ENCODE data around the gene ITGAE. TPM values are rescaled to one million over a fixed set of nuclear protein-coding genes. Genes with fewer than 3 reads are reported as not detected.

ITGAE gene
- total RNA-seq, 4 donors from 2014 or later: 8.3 to 13.9 (median 9.6) TPM

DNA sequence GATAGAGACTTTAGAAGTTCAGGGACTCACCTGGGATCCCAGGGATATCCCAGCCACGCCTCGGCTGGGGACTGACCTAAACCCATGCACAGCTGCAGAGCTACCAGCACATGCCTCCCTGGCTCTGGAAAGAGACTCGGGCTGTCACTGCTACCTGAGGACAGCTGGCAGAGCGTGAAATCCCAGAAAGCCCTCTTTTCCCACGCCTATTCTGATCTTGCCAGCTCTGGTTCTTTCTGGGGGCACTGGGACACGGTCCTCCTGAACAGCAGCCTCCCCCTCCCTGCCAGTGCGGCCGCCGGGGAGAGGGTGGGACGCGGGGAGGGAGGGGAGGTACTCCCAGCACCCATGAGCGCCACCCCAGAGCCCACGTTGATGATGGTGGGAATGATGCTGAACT is 115.8 kb downstream of the ITGAE start:
- TF ChIP-seq, protein P1, sequence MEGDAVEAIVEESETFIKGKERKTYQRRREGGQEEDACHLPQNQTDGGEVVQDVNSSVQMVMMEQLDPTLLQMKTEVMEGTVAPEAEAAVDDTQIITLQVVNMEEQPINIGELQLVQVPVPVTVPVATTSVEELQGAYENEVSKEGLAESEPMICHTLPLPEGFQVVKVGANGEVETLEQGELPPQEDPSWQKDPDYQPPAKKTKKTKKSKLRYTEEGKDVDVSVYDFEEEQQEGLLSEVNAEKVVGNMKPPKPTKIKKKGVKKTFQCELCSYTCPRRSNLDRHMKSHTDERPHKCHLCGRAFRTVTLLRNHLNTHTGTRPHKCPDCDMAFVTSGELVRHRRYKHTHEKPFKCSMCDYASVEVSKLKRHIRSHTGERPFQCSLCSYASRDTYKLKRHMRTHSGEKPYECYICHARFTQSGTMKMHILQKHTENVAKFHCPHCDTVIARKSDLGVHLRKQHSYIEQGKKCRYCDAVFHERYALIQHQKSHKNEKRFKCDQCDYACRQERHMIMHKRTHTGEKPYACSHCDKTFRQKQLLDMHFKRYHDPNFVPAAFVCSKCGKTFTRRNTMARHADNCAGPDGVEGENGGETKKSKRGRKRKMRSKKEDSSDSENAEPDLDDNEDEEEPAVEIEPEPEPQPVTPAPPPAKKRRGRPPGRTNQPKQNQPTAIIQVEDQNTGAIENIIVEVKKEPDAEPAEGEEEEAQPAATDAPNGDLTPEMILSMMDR (IDR thresholded peaks at IDR 0.05): no peak
- TF ChIP-seq POLR2A (IDR thresholded peaks at IDR 0.05): no peak
- DNase-seq (ENCODE audit: low spot score in 2 of 2): no peak
- 17 to 21% methylated on average over 13 of the region's 13 CpGs for WGBS, 2 donors
- no peak overlapping the region for H3K4me3 ChIP-seq (ENCODE audit: low read depth, poor library complexity, severe bottlenecking)
- intact Hi-C loops (cut with DNase I; ENCODE audit: low total_unique reads): no loop called here

DNA sequence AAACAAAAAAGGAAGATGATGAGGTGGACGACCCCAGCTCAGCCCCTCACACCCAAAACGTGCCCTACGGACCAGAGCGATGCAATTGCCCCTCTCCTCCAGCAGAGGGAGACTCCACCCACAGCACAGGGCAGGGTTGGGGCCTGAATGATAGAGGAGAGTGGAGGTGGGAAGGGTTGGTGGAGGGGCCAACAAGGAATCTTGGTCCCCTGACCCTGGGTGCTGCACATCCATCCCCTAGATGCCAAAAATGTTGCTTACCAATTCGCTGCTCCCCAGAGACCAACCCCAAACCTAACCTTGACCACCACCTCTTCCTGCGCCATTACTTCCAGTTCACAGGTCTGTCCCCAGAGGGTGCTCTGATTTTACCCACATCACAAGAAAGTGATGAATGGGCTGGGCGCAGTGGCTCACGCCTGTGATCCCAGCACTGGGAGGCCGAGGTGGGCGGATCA is 117.9 kb downstream of the ITGAE start:
- H3K4me3 ChIP-seq (ENCODE audit: low read depth, poor library complexity, severe bottlenecking): no peak overlapping the region
- WGBS, 2 donors: 34 to 43% methylated on average over 10 of the region's 10 CpGs
- no peak for DNase-seq (ENCODE audit: low spot score in 2 of 2)
- intact Hi-C loops (cut with DNase I; ENCODE audit: low total_unique reads): no loop called here
- no peak for TF ChIP-seq POLR2A (IDR thresholded peaks at IDR 0.05)
- TF ChIP-seq, protein P1 (IDR thresholded peaks at IDR 0.05): peak in 1 of 3 donors; percentile 27

DNA sequence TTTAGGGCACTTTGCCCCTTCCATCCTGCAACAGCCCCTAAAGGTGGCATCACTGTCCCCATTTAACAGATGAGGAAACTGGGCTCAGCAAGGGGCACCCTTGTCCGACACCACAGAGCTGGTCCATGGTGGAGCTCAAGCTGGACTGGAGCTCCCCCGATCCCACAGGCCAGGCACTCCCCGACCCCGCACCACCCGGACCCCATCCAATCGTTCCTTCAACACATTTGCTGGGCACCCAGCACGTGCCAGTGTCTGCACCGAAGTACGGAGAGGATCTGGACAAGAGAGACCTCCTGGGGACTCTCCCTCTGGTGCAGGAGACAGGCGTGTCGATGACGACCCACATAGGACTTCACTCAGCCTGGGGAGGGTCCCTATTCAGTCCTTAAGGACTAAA is 119.0 kb downstream of the ITGAE start:
- no peak for DNase-seq (ENCODE audit: low spot score in 2 of 2)
- no peak overlapping the region for H3K4me3 ChIP-seq (ENCODE audit: low read depth, poor library complexity, severe bottlenecking)
- intact Hi-C loops (cut with DNase I; ENCODE audit: low total_unique reads): no loop called here
- 87 to 88% methylated on average over 12 of the region's 12 CpGs for WGBS, 2 donors
- TF ChIP-seq, protein P1 (IDR thresholded peaks at IDR 0.05): no peak
- no peak for TF ChIP-seq POLR2A (IDR thresholded peaks at IDR 0.05)

DNA sequence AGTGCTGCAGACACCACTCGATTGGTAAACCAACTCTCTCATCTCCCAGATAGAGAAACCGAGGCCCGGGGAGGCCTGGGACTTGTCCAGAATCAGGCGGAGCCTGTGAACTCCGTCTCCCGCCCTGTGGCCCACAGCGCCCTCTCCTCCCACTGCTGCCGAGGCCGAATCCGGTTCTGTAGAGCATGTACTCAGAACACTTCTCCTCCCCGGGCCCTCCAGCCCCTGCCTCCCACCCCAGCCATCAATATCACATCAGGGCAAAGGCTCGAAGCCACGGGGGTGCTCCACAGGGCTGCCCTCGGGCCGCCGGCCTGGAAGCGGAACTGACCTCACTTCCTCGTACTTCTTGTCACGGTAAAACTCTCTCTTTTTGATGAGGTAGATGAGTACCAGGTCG is 119.4 kb downstream of the ITGAE start:
- no peak for DNase-seq (ENCODE audit: low spot score in 2 of 2)
- intact Hi-C loops (cut with DNase I; ENCODE audit: low total_unique reads): no loop called here
- WGBS, 2 donors: 74 to 79% methylated on average over 20 of the region's 20 CpGs
- no peak overlapping the region for H3K4me3 ChIP-seq (ENCODE audit: low read depth, poor library complexity, severe bottlenecking)
- no peak for TF ChIP-seq POLR2A (IDR thresholded peaks at IDR 0.05)
- TF ChIP-seq, protein P1 (IDR thresholded peaks at IDR 0.05): no peak

DNA sequence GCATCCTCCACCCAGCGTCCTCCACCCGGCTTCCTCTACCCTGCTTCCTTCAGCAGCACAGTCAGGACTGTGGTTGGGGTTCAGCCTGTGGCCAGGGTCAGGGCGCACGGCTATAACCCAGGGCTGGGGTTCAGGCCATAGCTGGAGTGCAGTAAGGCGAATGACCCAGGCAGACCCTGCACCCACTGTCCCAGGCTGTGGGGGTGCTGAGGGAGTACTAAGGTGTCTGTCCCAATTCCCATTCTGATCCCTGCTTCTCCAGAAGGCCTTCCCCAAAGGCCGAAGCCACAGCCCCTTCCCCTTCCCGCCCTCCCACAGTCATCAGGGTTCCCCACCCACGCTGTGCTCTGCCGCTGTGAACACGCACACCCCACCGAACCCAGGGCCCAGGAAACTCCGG is 119.9 kb downstream of the ITGAE start:
- 85 to 88% methylated on average over 12 of the region's 12 CpGs for WGBS, 2 donors
- intact Hi-C loops (cut with DNase I; ENCODE audit: low total_unique reads): no loop called here
- H3K4me3 ChIP-seq (ENCODE audit: low read depth, poor library complexity, severe bottlenecking): no peak overlapping the region
- DNase-seq (ENCODE audit: low spot score in 2 of 2): no peak
- TF ChIP-seq POLR2A (IDR thresholded peaks at IDR 0.05): no peak
- TF ChIP-seq, protein P1 (IDR thresholded peaks at IDR 0.05): no peak

DNA sequence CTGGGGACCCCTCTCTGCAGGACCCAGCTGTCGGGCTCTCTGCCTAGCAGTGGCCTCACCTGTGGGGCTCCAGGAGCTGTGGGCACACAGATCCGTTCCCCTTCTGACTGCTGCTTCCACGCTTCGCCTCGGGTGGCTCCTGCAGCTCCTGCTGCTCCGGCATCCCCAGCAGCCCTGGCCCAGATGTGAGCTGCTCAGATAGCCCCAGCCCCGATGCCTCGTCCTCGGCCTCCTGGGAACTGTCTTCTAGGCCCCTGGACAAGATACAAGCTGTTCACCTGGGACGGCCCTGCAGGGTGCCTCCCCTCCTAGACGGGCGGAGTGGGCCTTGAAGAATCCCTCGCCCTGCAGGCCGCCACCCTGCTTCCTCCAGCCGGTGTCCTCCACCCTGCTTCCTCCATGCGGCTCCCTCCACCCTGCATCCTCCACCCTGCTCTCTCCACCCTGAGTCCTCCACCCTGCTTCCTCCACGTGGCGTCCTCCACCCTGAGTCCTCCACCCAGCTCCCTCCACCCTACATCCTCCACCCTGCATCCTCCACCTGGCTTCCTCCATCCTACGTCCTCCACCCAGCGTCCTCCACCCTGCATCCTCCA is 121.4 kb downstream of the ITGAE start:
- DNase-seq (ENCODE audit: low spot score in 2 of 2): no peak
- intact Hi-C loops (cut with DNase I; ENCODE audit: low total_unique reads): no loop called here
- WGBS, 2 donors: 48 to 49% methylated on average over 20 of the region's 20 CpGs
- no peak overlapping the region for H3K4me3 ChIP-seq (ENCODE audit: low read depth, poor library complexity, severe bottlenecking)
- TF ChIP-seq POLR2A (IDR thresholded peaks at IDR 0.05): no peak
- TF ChIP-seq, protein P1 (IDR thresholded peaks at IDR 0.05): no peak

Data from lower leg skin (tissue), 4 donors.